Measurements from ENCODE around the gene ASCC3.
"Not testable (repeated sequence)": the region's sequence is repeated elsewhere in the genome, so short reads cannot be mapped to it uniquely, and the experiment has no call there.

ASCC3 gene

DNA sequence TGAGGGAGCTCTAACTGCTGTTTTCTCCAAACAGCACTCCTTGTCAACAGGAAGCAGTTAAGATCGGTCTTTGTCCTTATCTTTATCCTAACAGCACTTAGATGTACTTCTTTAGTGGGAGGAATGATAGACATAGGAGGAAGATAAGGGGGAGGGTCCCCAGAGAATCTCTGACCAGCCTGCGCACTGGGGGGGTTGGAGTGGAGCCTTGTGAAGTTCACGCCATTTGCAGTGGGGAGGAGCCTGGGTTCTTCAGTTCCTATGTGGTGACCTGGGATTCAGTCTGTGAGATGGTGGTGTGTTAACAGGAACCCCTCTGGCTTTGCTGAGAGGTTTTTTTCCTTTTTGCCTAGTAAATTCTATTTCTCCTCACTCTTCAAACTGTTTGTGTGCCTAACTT lies 18.1 kb upstream of the ASCC3 start:
- no peak overlapping the region for H3K4me3 ChIP-seq (ENCODE audit: low read depth, low read length)
- TF ChIP-seq, protein P1, sequence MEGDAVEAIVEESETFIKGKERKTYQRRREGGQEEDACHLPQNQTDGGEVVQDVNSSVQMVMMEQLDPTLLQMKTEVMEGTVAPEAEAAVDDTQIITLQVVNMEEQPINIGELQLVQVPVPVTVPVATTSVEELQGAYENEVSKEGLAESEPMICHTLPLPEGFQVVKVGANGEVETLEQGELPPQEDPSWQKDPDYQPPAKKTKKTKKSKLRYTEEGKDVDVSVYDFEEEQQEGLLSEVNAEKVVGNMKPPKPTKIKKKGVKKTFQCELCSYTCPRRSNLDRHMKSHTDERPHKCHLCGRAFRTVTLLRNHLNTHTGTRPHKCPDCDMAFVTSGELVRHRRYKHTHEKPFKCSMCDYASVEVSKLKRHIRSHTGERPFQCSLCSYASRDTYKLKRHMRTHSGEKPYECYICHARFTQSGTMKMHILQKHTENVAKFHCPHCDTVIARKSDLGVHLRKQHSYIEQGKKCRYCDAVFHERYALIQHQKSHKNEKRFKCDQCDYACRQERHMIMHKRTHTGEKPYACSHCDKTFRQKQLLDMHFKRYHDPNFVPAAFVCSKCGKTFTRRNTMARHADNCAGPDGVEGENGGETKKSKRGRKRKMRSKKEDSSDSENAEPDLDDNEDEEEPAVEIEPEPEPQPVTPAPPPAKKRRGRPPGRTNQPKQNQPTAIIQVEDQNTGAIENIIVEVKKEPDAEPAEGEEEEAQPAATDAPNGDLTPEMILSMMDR (IDR thresholded peaks at IDR 0.05; ENCODE audit: low read depth, low read length): no peak

DNA sequence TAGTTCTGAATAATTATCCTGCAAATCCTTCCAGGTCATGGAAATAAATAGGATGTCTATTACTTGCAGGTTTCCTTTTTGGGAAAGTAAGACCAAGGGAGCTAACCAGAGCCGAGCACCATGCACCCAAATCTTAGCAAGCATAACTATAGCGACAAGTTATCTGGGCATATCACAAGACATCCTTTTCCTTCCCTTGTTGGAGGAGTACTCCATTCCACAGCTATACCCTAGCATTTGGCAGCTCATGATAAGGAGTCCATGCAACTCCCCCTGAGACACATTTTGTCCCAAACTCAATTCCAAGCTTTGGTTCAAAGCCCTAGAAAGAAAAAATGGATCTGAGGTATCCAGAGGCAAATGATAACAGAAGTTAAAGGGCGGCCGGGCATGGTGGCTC lies 16.5 kb upstream of the ASCC3 start:
- TF ChIP-seq, protein P1 (IDR thresholded peaks at IDR 0.05; ENCODE audit: low read depth, low read length): no peak
- H3K4me3 ChIP-seq (ENCODE audit: low read depth, low read length): no peak overlapping the region

DNA sequence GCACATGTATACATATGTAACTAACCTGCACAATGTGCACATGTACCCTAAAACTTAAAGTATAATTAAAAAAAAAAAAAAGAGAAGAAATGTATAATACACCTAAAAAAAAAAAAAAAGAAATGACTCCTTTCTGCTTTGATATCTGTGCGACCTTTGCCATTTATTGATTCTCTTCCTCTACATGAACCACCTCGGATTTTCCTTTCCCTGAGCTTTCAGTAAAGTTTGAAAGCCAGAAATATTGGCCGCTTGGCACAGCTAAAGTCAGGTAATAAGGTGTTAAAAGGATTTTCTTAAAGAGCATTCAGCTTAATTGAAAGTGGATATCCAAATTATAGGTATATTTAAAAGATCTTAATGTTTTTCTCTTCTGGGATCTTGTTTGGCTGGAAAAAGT lies 12.6 kb upstream of the ASCC3 start:
- TF ChIP-seq, protein P1 (IDR thresholded peaks at IDR 0.05; ENCODE audit: low read depth, low read length): no peak
- H3K4me3 ChIP-seq (ENCODE audit: low read depth, low read length): no peak overlapping the region

DNA sequence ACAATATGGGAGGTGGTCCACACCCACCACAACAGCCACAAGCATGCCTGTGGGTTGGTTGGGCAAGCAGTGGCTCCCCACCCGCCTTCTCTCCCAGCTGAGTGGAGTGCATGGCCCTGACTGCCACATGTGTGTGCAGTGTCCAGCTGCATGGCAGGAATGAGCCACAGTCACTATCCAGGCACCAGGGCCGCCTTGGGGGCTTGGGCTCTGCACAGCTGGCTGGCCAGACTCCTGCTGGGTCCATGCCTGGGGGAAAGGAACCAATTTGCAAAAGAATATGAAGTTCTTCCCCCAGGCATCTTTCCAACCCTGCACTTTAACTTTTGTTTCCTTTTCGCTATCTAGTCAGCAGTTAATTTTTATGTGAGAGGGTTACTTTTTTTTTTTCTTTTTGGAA lies 11.6 kb upstream of the ASCC3 start:
- no peak overlapping the region for H3K4me3 ChIP-seq (ENCODE audit: low read depth, low read length)
- TF ChIP-seq, protein P1 (IDR thresholded peaks at IDR 0.05; ENCODE audit: low read depth, low read length): no peak

DNA sequence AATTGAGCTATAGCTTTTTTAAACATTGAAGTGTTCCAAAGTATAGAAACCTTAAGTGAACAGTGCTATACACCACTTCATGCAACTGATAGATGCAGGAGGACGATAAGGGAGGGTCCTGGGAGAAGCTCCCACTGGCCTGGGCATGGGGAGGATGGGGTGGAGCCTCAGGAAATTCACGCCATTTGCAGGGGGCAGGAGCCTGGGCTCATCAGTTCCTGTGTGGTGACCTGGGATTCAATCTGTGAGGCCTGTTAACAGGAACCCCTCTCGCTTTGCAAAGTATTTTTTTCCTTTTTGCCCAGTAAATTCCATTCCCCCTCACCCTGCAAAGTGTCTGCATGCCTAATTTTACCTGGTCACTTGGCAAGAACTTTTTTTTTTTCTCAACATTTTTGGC lies 11.0 kb upstream of the ASCC3 start:
- no peak overlapping the region for H3K4me3 ChIP-seq (ENCODE audit: low read depth, low read length)
- TF ChIP-seq, protein P1 (IDR thresholded peaks at IDR 0.05; ENCODE audit: low read depth, low read length): no peak

DNA sequence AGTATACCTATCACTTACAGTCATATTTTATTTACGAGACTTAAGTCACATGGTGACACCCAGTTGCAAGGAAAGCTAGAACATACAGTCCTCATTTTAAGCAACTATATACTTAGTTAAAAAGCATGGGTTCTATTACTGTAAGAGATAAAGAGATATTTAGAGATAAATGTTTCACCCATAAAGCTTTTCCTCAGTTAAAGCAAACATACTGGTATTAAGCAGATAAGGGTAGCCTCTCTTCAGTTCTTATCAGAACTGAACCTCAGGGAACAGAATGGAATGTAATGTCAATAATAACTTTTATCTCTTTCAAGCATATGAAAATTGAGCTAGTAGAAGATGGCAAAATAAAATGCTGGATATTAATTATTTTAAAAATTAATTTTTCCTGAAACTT lies 9.9 kb upstream of the ASCC3 start:
- no peak overlapping the region for H3K4me3 ChIP-seq (ENCODE audit: low read depth, low read length)
- TF ChIP-seq, protein P1 (IDR thresholded peaks at IDR 0.05; ENCODE audit: low read depth, low read length): no peak

DNA sequence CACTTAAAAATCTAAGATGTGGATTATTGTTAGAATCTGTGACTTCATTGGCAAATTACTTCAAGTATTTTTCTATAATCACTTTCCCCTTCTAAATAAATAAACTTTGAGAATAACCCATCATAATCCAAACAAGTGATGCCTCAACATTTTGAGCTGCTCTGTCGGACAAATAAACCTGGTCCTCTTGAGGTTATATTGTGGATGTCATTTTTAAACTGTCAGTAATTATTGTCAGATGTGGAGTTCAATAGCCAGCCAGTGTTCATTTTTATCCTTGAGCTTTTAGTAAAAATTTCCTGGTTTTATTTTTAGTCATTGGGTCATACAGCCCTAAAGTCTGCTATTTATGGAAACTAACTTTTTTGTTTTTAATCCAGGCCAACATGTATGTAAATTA lies 9.5 kb upstream of the ASCC3 start:
- H3K4me3 ChIP-seq (ENCODE audit: low read depth, low read length): not testable (repeated sequence)

DNA sequence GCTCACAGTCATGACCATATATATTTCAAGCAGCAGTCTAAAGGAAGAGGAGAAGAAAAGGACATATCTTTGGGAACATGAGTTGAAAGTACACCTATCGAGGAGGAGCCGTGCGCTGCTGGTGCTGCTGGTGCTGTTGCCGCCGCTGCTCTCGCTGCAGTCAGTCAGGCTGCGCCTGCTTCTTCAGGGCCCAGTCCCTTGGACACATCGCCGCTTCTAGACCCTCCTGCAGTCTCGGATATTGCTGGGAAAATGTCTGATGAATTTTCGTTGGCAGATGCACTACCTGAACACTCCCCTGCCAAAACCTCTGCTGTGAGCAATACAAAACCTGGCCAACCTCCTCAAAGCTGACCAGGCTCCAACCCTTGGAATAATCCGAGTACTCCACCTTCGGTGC lies 8.2 kb upstream of the ASCC3 start:
- TF ChIP-seq, protein P1 (IDR thresholded peaks at IDR 0.05; ENCODE audit: low read depth, low read length): no peak
- no peak overlapping the region for H3K4me3 ChIP-seq (ENCODE audit: low read depth, low read length)

All from WI38 (cell line).